ENCODE results near the gene PCSK1. TPM values are rescaled to one million over a fixed set of nuclear protein-coding genes. Genes with fewer than 3 reads are reported as not detected.

The PCSK1 gene
- polyA plus RNA-seq, 1 of the 3 experiments (the other 2 are of a cell fraction): 0.08 TPM

DNA sequence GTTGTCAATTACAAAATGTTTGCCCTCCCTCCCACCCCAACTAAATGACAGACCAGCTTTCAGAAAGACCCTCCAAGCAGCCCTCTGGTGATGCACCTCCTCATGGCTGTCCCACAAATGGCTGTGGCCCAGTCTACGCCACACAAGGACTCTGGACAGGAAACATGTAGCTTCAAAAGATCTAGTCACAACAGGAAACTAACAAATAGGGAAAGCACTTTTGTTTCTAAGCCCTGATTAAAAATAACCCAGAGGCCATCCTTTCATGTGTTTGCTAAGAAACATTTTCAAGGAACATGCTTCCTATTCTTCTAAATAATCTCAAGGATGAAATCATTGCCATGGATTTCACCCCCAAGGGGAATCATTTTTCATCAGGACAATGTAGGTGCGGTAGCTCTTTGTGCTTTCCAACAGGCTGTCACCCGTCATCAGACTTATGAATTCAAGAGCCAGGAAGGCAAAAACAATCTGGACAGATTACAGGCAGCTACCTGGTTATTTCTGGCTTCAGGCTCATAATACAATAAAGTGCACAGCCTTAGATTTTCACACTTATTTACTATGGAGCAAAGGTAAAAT is 20.1 kb downstream of the PCSK1 start:
- no peak overlapping the region for H3K9ac ChIP-seq
- WGBS (ENCODE audit: low lambda C conversion rate): 71% methylated on average over 3 of the region's 3 CpGs
- H3K9me3 ChIP-seq: no peaks in the 10 kb centered on the region
- H3K4me2 ChIP-seq: no peak overlapping the region
- CTCF ChIA-PET: no interaction called here
- H3K9me2 ChIP-seq: no peaks in the 10 kb centered on the region
- H3F3A ChIP-seq (replicated peaks; ENCODE audit: insufficient read depth): no peaks in the 10 kb centered on the region
- no peak overlapping the region for H3K27ac ChIP-seq (ENCODE audit: low read depth in 2 of 2, low read length in 1 of 2)
- H3K79me2 ChIP-seq (ENCODE audit: insufficient read depth): no peaks in the 10 kb centered on the region
- no peak for TF ChIP-seq TCF12 (IDR thresholded peaks at IDR 0.05)
- TF ChIP-seq, protein P1, sequence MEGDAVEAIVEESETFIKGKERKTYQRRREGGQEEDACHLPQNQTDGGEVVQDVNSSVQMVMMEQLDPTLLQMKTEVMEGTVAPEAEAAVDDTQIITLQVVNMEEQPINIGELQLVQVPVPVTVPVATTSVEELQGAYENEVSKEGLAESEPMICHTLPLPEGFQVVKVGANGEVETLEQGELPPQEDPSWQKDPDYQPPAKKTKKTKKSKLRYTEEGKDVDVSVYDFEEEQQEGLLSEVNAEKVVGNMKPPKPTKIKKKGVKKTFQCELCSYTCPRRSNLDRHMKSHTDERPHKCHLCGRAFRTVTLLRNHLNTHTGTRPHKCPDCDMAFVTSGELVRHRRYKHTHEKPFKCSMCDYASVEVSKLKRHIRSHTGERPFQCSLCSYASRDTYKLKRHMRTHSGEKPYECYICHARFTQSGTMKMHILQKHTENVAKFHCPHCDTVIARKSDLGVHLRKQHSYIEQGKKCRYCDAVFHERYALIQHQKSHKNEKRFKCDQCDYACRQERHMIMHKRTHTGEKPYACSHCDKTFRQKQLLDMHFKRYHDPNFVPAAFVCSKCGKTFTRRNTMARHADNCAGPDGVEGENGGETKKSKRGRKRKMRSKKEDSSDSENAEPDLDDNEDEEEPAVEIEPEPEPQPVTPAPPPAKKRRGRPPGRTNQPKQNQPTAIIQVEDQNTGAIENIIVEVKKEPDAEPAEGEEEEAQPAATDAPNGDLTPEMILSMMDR (IDR thresholded peaks at IDR 0.05): no peak
- no peak for TF ChIP-seq NFIC (IDR thresholded peaks at IDR 0.05; ENCODE audit: borderline replicate concordance)
- TF ChIP-seq RFX5 (IDR thresholded peaks at IDR 0.05; ENCODE audit: low read length): no peak
- TF ChIP-seq POLR2AphosphoS5 (IDR thresholded peaks at IDR 0.05; ENCODE audit: low read depth, low read length): no peak
- no peak for TF ChIP-seq TAF1 (IDR thresholded peaks at IDR 0.05; ENCODE audit: borderline replicate concordance, low read depth, low read length)
- no peak for DNase-seq
- no peaks in the 10 kb centered on the region for H3K4me1 ChIP-seq (ENCODE audit: control insufficient read depth in 1 of 2, insufficient read depth in 2 of 2, low read depth in 1 of 2, low read length in 1 of 2)
- H3K36me3 ChIP-seq (replicated peaks in 1 of 2; ENCODE audit: control insufficient read depth in 1 of 2, insufficient read depth in 2 of 2, low read length in 1 of 2): no peaks in the 10 kb centered on the region
- no peak overlapping the region for H2AFZ ChIP-seq (ENCODE audit: low read depth)
- no peak overlapping the region for H3K4me3 ChIP-seq (ENCODE audit: low read depth in 2 of 2, low read length in 1 of 2)
- no peaks in the 10 kb centered on the region for H3K27me3 ChIP-seq (ENCODE audit: insufficient read depth)
- H4K20me1 ChIP-seq (ENCODE audit: insufficient read depth): no peaks in the 10 kb centered on the region
- POLR2A ChIA-PET: no interaction called here

DNA sequence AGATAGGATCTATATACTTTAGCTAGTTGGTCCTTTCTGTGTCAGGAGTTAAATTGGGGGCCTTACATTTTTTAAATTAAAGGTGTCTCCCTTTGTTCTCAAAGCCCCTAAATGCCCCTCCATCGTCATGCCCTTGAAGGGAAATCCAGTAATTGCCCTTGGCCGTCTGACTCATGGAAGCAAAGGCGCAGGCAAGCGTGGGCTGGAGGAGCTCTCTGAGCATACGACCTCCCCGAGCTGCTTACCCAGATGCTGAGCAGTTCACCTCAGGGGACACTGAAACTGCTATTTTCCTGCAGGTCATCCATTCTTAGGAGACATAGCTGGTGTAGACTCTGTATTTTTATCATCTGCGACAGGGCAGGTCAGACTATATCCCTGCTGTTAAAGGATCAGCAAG is 23.0 kb downstream of the PCSK1 start:
- Histone ChIP-seq H3K79me2 (ENCODE audit: insufficient read depth) (no peaks in the 10 kb centered on the region), H3K9ac (no peak overlapping the region), H3K4me3 (ENCODE audit: low read depth in 2 of 2, low read length in 1 of 2) (no peak overlapping the region), H4K20me1 (ENCODE audit: insufficient read depth) (no peaks in the 10 kb centered on the region), H3K27me3 (ENCODE audit: insufficient read depth) (no peaks in the 10 kb centered on the region), H3K4me2 (no peak overlapping the region), H3K36me3 (replicated peaks in 1 of 2; ENCODE audit: control insufficient read depth in 1 of 2, insufficient read depth in 2 of 2, low read length in 1 of 2) (no peaks in the 10 kb centered on the region), H3K9me3 (no peaks in the 10 kb centered on the region), H3K27ac (ENCODE audit: low read depth in 2 of 2, low read length in 1 of 2) (no peak overlapping the region), H3K4me1 (ENCODE audit: control insufficient read depth in 1 of 2, insufficient read depth in 2 of 2, low read depth in 1 of 2, low read length in 1 of 2) (no peaks in the 10 kb centered on the region), H3F3A (replicated peaks; ENCODE audit: insufficient read depth) (no peaks in the 10 kb centered on the region), H3K9me2 (no peaks in the 10 kb centered on the region), H2AFZ (ENCODE audit: low read depth) (no peak overlapping the region)
- no peak for DNase-seq
- CTCF ChIA-PET: interaction anchor here (1.0 kb wide), 1 partner anchor 65 kb away, joined by 4 read pairs; no protein-coding TSS in a partner anchor
- WGBS (ENCODE audit: low lambda C conversion rate): 44% methylated on average over 2 of the region's 7 CpGs
- TF ChIP-seq GATA2 (CRISPR knock-in tag; IDR thresholded peaks at IDR 0.05): no peak
- no peak for TF ChIP-seq CHD2 (IDR thresholded peaks at IDR 0.05; ENCODE audit: low read length, partially characterized antibody)
- POLR2A ChIA-PET: no interaction called here

DNA sequence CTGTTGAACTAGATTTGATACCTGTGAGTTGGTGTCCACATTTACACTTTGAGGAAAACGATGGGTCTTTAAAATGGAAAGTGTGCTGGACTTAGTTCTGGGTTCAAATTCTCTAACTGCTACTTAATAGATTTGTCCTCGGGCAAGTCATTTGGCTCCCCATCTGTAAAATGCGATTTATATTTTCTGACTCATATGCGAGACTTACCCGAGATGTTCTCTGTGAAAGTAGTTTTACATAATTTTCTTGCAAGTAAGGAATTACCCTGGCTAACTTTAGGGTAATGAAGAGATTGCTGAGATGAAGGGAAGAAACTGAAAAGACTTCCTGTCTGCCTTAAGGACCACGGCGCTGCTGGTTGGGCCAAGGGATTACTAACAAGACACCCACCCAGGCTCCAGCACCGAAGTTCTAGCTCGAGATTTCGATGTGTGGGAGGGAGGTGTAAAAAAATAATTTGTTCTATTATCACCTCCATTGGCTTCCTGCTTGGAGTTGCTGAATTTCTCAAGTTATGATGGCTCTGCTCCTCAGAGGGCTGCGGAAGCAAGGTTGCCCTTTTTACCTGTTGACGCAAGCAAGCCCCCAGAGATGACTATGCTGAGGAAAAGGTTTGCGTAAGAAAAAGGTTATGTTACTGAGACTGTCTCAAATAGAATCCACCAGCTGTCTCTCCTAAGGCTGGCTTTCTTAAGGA is 24.1 kb downstream of the PCSK1 start:
- ChIA-PET POLR2A (no interaction called here), CTCF (no interaction called here)
- Histone ChIP-seq H3F3A (replicated peaks; ENCODE audit: insufficient read depth) (no peaks in the 10 kb centered on the region), H3K4me2 (no peak overlapping the region), H2AFZ (ENCODE audit: low read depth) (no peak overlapping the region), H3K27ac (ENCODE audit: low read depth in 2 of 2, low read length in 1 of 2) (no peak overlapping the region), H3K36me3 (replicated peaks in 1 of 2; ENCODE audit: control insufficient read depth in 1 of 2, insufficient read depth in 2 of 2, low read length in 1 of 2) (no peaks in the 10 kb centered on the region), H4K20me1 (ENCODE audit: insufficient read depth) (no peaks in the 10 kb centered on the region), H3K9ac (no peak overlapping the region), H3K27me3 (ENCODE audit: insufficient read depth) (no peaks in the 10 kb centered on the region), H3K9me2 (no peaks in the 10 kb centered on the region), H3K4me1 (ENCODE audit: control insufficient read depth in 1 of 2, insufficient read depth in 2 of 2, low read depth in 1 of 2, low read length in 1 of 2) (no peaks in the 10 kb centered on the region), H3K9me3 (no peaks in the 10 kb centered on the region), H3K79me2 (ENCODE audit: insufficient read depth) (no peaks in the 10 kb centered on the region), H3K4me3 (ENCODE audit: low read depth in 2 of 2, low read length in 1 of 2) (no peak overlapping the region)
- TF ChIP-seq EP300 (IDR thresholded peaks at IDR 0.05; ENCODE audit: borderline replicate concordance in 1 of 2, low read depth in 1 of 2, low read length in 1 of 2) (no peak), CHD2 (IDR thresholded peaks at IDR 0.05; ENCODE audit: low read length, partially characterized antibody) (no peak), SMC3 (IDR thresholded peaks at IDR 0.05; ENCODE audit: low read depth, low read length) (no peak), MXI1 (IDR thresholded peaks at IDR 0.05; ENCODE audit: low read depth, low read length) (no peak)
- TF ChIP-seq, protein P2, sequence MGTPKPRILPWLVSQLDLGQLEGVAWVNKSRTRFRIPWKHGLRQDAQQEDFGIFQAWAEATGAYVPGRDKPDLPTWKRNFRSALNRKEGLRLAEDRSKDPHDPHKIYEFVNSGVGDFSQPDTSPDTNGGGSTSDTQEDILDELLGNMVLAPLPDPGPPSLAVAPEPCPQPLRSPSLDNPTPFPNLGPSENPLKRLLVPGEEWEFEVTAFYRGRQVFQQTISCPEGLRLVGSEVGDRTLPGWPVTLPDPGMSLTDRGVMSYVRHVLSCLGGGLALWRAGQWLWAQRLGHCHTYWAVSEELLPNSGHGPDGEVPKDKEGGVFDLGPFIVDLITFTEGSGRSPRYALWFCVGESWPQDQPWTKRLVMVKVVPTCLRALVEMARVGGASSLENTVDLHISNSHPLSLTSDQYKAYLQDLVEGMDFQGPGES (IDR thresholded peaks at IDR 0.05; ENCODE audit: low read depth, low read length): no peak
- no peak for DNase-seq
- 92% methylated on average over 13 of the region's 13 CpGs for WGBS (ENCODE audit: low lambda C conversion rate)
